ENCODE measurements around the gene ABCF3.

DNA sequence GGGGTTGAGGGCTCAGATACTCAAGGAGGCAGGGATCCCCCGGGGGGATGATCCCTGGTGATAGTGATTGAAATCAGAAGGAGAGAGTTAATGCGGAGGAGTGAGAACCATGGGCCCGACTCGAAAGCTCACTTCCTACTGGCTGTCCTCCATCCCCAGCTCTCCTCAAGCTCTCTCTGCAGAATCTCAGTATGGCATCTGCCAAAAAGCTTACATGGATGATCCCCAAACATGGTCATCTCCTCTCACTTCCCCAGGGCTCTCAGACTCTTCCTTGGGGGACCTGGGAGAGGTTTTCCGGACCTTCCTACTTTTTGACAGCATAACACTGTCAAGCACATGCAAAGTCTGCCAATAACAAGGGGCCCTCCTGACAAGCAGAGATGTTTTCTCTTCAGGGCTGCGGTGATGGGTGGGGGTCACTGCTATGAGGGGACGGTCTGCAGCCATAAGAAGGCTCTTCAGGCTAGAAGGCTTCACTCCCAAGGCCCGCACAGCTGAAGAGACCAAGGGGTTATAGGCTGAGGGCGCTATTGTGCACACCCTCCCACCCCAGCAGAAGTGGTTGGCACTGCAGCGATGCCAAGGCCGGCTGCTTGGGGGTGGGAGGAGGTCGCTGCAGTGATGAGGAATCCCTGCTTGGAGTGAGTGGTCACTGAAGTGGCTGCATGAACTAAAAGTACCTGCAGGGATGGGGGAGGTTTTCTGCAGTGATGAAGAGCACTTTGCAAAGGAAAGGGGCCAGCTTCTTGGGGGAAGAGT is 42.6 kb downstream of the ABCF3 start:
- no peak for TF ChIP-seq POLR2AphosphoS5 (IDR thresholded peaks at IDR 0.05; ENCODE audit: low read depth, low read length)
- no peak for TF ChIP-seq POLR2A (IDR thresholded peaks at IDR 0.05; ENCODE audit: low read depth, low read length)
